CD4-positive, alpha-beta T cell treated with Interleukin-4 for 4 hours (primary cell): ENCODE measurements around the gene TRAPPC4.
"Not testable (repeated sequence)": the region's sequence is repeated elsewhere in the genome, so short reads cannot be mapped to it uniquely, and the experiment has no call there.

Source experiments
- DNase-seq: peaks from one replicate; pipeline ENCODE4 v3.0.0-alpha.2; 2020

TRAPPC4 gene

DNA sequence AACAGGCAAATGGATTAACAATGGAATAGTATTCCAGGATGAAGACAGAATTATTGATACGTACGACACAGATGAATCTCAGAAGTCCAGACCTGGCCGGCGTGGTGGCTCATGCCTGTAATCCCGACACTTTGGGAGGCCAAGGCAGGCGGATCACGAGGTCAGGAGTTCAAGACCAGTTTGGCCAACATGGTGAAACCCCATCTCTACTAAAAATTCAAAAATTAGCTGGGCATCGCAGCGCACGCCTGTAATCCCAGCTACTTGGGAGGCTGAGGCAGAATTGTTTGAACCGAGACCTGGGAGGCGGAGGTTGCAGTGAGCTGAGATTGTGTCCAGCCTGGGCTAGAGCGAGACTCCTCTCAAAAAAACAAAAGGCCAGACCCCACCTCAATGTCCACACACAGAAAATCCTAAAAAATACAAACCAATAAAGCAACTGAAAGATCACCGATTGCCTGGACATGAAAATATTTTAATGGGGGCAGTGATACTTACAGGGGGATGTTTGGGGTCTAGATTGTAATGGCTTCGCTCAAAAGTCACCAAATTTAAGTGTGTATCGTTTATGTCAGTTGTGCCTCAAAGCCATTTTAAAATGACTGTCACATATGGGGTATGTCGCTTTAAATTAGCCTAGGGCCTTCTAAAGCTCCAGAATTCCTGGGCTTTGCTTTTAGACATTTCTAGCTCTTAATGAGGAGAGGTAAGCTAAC lies 4.2 kb upstream of the TRAPPC4 start:
- no peak for DNase-seq

DNA sequence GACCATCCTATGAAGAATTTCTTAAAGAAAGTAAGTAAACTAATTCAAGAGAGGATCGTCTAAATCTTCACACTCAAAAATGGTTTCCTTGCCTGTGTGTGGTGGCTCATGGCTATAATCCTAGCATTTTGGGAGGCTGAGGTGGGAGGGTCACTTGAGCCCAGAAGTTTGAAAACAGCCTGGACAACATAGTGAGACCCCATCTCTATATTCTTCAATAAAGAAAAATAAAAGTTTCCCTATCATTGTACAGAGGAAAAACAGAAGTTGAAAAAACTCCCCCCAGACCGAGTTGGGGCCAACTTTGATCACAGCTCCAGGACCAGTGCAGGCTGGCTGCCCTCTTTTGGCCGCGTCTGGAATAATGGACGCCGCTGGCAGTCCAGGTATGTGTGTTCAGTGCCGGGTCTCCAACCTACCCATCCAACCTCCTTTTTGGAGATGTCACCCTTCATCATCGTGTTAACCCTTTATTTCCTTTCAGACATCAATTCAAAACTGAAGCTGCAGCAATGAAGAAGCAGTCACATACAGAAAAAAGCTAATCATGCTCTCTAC lies 3.4 kb upstream of the TRAPPC4 start:
- DNase-seq, result no peak

DNA sequence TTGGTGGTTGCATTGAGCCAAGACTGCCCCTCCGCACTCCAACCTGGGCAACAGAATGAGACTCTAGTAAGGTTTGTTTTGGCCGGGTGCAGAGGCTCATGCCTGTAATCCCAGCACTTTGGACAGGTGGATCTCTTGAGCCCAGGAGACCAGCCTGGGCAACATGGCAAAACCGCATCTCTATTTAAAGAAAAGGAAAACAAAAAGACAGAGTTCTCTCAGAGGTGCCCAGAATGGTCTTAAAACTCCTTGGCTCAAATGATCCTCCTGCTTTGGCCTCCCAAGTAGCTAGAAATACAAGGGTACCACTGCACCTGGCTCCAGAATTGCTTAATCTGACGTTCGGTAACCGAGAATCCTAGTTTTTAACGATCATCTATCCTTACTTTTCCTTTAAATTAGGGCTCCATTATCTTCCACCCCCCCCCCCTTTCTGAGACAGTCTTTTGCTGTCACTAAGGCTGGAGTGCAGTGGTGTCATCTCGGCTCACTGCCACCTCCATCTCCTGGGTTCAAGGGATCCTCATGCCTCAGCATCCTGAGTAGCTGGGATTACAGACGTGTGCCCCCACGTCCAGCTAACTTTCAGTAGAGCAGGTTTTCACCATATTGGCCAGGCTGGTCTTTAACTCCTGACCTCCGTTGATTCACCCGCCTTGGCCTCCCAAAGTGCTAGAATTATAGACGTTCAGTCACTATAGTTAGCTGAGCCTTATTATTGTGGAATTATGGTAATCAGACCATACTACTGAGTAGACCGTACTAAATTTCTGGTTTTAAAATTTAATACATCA lies 2.2 kb upstream of the TRAPPC4 start:
- DNase-seq, result no peak

DNA sequence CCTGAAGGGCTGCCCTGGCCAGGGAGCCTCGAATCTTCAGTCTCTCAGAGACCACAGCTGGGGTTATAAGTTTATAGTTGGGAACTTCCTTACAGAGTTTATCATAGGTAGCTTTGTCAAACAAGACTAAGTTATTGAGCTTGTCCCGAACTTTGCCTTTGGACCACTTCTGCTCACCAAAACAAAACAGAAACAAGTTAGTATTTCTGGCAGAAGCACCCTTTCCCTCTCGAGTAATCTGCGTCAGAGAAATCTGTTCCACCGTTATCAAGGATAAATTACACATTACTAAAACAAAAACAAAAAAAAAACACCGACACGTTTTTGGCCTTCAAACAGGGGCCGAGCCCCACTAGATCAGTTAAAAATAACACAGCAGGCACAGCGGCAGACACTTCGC lies 1.2 kb upstream of the TRAPPC4 start:
- not testable (repeated sequence) for DNase-seq

DNA sequence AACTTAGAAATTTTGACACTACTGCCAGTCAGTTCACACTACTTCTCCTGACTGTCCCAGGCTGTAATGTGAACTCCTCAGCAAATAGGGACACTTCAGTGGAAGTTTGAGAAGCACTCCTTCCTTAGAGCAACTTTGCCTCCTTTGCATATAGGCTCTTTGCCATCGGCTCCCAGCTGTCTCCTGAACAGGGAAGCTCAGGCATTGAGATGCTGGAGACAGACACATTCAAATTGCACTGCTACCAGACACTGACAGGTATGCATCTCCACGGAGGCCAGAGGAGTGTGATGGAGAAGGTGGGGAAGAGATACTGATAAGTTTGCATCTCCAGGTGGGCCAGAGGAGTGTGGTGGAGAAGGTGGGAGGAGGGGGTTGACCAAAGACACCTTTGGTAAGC lies 1.4 kb downstream of the TRAPPC4 start:
- no peak for DNase-seq

DNA sequence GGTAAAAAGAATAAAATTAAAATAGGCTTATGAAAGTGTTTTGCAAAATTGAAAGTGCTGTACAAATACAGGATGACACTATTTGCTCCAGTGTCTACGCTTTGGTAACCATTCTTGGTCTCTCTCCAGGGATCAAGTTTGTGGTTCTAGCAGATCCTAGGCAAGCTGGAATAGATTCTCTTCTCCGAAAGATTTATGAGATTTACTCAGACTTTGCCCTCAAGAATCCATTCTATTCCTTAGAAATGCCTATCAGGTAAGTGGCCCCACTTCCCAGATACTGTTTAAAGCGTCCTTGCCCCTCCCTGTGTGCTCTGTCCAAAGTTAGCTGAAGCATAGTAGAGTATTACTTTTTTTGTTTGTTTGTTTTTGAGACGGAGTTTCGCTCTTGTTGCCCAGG lies 3.1 kb downstream of the TRAPPC4 start:
- DNase-seq, result no peak

DNA sequence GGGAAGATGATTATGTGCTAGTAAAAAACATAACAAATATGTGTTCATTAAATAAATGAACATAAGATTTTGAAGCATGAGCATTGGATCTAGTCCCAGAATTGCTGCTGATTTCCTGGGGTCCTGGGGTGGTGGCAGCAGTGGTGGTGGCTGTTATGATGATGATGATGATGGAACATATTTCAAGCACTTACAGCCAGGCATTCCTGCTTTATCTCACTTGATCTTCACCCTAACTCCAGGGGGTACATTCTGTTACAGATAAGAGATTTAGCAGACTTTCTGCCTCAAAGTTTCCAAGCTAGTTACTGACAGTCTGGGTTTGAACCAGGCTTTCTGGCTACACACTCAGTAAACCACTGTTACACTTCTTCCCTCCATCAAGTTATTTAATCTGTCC lies 5.2 kb downstream of the TRAPPC4 start:
- no peak for DNase-seq

DNA sequence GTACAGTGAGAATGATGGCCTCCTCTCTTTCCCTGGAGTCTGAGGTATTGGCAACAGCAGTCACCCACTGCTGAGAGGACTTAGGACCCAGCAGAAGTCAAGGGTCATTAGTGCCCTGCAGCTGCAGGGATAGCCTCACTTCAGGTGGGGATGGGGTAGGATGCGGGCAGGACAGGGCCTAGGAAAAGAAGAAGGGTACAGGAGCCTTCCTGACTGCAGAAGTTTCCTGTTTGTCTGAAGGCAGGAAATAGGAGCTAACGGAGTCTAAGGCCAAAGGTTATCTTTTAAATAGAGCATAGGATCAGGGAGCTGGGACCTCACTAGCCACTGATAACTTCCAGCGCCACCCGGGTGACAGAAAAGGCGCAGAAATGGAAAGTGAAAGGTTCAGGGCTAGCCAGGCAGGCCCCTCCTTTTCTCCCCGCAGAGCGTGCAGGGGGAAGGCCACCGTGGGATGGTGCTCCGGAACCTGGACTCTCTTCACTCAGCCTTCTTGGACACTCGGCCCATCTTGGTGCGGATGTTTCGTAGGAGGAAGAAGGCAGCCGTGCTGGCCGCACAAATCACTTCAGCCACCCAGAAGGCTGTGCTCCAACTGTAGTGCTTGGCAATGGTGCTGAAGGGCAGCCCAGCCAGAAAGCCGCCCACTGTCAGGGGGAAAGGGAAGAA lies 6.0 kb downstream of the TRAPPC4 start:
- no peak for DNase-seq

DNA sequence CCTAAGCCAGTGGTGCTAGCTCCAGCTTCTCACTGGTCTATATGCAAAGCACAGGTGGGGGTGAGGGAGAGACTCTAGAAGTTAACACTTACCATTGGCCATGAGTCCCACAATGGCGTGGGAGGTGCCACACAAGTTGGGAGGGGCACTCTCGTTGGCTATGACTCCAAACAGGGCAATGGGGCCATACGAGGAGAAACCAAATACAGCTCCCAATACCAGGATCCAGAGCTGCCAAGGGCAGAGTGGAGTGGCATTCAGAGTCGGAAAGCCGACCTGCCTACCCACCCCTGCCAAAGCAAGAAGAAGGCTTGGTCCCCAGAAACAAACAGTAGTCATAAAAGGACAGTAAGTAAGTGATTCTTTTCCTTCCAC lies 6.5 kb downstream of the TRAPPC4 start:
- DNase-seq, result no peak

DNA sequence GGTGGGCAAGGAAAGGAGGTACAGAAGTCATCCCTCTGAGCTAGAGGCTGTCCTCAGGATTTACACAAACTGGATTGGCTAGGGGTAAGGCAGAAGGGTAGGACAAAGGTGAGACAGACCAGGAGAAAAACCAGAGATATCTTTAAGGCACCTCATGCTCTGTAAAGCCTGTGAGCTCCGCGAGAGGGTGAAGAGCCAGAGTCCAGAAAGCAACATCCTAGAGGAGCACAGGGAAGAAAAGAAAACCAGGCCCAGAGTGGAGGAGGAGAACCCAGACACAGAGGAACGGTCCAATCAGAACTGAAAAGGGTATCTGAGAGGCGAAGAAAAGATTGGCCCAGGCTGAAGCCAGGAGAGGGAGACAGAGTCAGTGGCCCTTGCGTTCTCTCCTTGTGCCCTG lies 7.0 kb downstream of the TRAPPC4 start:
- no peak for DNase-seq

DNA sequence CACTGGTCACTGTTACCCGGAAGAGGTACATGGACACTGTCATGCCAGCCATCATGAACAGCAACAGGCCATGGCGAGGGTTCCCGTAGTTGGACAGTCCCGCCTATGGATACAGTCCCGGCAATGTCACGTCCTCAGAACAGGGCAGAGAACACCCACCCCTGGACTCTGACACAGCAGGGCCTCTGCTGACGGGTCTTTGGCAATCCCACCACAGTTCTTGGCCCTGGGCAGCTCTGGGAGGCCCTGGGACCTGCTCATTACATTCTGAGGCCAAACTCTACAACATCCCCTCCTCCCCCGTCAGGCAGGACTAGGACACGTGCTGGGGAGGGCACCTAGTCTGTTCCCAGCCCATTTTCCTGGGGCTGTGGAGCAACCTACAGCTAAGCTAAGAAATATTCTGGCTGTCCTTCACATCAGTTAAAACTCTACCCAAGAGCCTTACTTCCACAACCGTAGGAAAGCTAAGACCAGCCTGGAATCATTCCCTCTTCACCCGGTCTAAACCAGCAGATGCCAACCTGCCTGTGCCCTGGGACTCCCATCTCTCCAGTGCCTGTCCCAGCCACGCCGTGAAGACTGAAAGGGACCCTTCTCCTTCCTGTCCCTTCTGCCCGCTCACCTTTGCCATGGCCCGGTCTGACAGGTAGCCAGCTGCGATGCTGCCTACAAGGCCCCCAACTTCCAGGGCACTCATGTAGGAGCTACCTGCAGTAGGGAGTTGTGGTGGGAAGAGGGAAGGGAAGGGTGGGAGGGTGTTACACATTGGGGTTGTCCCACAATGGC lies 7.6 kb downstream of the TRAPPC4 start:
- no peak for DNase-seq

DNA sequence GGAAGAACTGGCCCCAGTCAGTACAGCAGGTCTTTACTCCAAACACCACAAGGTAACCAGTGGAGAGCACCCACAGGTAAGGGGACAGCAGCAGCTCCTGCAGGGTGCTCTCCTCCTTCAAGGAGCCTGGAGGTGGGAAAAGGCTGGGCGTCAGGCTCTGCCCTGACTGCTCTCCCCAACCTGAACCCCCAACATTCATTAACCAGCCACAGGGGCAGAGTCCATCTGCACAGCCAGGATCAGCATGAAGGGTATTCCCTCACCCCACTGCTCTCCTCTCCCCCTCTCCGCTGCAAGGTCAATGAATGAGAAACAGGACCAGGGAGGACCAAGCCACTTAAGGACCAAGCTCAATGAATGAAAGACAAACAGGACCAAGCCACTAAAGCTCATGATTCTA lies 8.4 kb downstream of the TRAPPC4 start:
- DNase-seq, result no peak

DNA sequence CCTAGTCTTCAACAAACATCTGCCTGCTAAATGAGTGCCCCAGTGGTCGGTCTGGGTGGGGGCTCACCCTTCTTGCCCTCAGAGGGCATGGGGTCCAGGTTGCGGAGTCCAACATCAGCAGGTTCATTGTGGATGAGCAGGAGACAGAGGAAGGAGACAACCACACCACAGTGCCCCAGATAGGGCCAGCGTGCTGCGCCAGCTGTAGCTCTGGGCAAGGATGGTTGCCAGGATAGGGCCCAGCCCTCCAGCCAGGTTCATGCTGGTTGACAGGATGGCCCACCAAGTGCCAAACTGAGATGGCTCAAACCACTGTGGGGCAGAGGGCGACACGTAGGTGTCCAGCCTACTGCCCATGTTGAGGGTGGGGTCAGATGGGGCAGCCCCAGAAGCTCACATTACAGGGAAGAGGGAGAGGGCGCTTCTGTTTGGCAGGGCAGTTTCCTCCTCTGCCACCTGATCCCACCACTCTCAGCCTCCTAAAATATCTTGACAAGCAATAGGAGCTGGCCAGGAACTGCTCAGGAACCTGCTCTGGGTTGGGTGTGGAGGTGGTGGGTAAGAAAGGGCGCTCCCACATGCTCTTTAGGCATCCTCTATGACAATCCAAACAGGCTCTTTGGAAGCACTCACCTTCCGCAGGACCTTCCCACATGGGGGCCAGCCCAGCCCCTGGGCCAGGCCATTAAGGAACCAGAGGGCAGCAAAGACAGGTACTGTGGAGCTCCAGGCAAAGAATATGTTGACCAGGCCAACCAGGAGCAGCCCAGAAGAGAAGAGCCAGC lies 9.2 kb downstream of the TRAPPC4 start:
- DNase-seq, result no peak

DNA sequence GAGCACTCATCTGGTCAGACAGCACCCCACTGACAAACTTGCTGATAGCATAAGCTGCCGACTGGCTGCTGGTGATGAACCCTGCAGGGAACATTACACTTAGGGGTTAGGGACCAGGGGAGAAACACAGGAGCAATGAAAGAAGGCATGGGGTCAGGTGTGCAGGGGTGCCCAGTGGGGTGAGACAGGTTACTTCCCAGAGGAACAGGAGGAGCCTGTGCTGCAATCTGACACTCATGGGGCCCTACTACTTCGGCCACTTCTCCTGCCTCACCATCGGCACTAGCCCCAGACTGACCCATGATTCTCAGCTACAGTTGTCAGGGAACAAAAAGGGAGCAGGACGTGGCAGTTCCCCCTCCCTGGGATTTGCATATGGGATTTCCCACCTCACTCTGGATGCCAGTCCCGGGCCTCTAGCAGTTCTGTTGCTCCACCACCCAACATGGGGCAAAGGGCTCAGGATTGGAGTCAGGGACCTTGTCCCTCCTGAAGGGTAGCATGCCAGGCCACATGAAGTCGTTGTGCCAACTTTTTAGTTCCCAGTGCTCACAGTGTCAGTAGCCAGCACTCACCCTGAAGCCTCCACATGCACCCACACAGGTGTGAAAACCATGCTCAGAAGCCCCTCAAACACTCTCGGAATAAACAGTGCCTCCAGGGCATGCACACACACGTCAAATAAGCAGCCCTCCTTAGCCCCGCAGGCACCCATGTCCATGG lies 9.9 kb downstream of the TRAPPC4 start:
- DNase-seq, result no peak

DNA sequence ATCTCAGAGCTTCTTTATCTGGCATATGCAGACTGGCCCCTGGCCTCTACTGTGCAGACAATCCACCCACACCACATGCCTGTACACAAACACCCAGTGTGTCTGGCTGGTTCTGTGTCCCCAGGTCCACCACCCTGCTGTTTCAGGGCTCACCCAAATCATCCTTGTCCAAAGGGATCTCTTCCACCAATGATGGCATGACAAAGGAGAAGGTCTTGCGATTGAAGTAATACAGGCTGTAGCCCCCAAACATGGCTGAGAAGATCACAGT lies 10.4 kb downstream of the TRAPPC4 start:
- DNase-seq, result no peak

DNA sequence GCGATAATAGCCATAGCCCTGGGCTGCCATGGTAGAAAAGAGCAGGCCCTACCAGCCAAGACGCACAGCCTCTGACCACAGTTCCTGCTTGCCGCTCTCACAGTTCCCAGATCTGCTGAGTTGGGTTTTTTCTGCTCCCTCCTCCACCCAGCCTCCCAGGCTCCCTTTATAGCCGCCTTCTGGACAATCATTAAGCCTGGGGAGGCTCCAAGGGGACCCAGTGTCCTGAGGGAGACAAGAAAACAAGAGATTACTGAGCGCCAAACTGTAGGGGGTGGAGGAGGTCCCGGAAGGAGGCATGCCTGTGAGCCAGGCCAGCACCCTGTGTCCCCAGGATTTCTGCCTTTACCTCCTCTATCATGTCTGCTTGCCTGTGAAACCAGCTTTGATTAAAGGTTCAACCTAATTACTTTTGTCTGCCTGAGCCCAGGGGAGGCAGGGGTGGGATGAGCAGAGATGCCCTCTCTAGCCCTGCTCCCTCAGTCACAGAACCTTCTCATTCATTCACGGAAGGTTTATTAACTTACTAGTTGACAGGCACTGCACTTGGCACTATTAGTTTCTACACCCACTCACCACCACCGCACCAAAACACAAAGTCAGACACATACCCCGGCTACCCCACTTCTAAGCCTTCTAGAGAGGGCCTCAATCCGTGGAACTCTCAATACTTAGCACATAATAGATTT lies 10.9 kb downstream of the TRAPPC4 start:
- DNase-seq, result peak; percentile 7

DNA sequence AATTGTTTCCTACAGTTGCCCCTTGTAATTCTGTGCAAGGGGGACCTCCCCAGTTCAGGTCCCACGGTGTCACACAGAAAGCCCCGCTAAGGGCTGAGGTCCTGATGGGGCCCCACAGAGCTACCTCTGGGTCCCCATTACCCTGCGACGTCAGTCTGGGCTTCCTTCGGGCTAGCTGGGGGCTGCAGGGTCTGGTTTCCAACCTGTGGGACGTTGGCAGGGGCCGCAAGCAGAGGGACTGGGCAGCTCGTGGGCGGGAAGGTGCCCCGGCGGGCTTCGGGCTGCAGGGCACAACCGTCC lies 11.4 kb downstream of the TRAPPC4 start:
- no peak for DNase-seq

DNA sequence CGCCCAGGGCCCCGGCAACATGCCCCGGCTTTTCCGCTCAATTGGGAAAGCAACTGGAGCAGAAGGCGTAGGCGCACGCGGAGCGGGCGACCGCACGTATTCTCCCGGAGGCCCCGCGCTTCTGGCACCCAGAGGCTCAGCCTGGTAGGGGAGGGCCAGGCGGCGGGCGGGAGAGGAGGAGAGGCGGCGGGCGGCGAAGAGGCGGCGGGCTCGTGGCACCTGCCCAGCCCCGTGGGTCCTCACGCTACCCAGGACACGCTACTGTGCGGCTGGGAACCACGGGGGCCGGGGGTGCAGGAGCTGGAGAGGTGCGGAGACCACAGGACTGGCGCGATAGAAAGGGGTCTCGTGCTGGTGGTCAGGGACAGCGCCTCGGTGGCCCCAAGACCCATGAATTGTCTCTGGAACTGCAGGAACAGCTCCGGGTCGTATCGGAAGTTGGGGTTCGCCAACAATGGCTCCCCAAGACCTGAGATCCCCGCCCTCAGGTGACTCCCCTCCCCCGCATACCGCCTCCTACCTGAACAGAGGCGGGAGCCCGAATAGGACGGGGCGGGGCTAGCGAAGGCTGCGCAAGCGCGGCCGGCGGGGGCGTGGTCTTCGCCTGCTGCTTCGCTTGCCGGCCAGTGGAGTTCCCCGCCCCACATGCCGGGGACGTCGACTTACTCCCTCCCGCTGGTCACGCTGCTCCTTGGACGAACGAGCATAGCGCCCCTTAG lies 11.9 kb downstream of the TRAPPC4 start, which contains the start of gene SLC37A4:
TSS of gene SLC37A4 (minus strand) at position 549 of the 719 bp plus-strand sequence.
- peak; percentile 99 for DNase-seq

DNA sequence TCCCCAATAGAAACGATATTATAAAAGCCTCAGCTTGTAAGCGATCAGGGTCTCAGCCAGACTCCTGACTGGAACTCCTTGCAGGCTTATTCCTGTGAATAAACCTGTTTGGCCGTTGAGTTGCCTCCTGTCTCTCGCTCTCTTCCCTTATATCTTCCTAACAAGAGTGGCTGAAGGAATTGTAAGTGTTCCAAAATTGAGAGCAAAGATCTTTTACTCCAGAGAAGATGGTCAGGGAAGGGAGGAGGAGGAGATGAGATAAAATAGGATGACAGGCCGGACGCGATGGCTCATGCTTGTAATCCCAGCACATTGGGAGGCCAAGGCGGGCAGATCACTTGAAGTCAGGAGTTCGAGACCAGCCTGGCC lies 13.3 kb downstream of the TRAPPC4 start:
- DNase-seq, result no peak

DNA sequence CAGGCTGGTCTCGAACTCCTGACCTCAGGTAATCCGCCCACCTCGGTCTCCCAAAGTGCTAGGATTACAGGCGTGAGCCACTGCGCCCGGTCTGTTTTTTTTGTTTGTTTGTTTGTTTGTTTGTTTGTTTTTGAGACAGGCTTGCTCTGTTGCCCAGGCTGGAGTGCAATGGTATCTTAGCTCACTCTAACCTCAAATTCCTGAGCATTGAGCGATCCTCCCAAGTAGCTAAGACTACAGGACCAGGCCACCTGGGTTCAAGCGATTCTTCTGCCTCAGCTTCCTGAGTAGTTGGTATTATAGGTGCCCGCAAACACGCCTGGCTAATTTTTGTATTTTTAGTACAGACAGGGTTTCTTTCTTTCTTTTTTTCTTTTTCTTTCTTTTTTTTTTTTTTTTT lies 14.9 kb downstream of the TRAPPC4 start:
- not testable (repeated sequence) for DNase-seq

DNA sequence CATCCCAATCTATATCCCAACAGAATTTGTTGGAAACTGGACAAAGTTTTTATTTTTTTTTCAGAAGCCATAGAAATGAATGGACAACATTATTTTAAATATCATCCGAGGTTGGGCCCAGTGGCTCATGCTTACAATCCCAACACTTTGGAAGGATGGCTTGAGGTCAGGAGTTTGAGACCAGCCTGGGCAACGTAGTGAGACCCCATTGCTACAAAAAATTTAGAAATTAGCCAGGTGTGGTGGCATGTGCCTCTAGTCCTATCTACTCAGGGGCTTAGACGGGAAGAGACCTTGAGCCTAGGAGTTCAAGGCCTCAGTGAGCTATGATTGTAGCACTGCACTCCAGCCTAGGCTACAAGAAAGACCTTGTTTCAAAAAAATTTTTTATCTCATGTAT lies 16.2 kb downstream of the TRAPPC4 start:
- no peak for DNase-seq
